ENCODE measurements around the gene GPR139. TPM values are rescaled to one million over a fixed set of nuclear protein-coding genes. Genes with fewer than 3 reads are reported as not detected.

GPR139 gene
- total RNA-seq, 6 donors from 2014 or later, result not detected

Other genes with a start within 250 kb of the GPR139 start
- gene GPRC5B, start 189.0 kb downstream of the GPR139 start, total RNA-seq, result 10 to 100 TPM in 1 of 6 donors, 1 to 10 TPM in 5; 3.6 to 21.5 (median 5.5) TPM